Hepatocyte (in vitro differentiated cells): Measurements from ENCODE around the gene MTA1. TPM values are rescaled to one million over a fixed set of nuclear protein-coding genes. Genes with fewer than 3 reads are reported as not detected.

Experiments
- DNase-seq: peaks from one replicate; pipeline ENCODE4 v3.0.0-alpha.2; 2016; ENCODE audit warnings: low spot score
- H2AFZ ChIP-seq: fragments of 200-600 bp; sonication (generic); 2 replicates; pipeline ENCODE4 v1.6.0; 2016; ENCODE audit warnings: antibody characterized with exemption, mild to moderate bottlenecking
- H3K27ac ChIP-seq: fragments of 200-600 bp; sonication (generic); 2 replicates; pipeline ENCODE4 v1.5.1; 2016; ENCODE audit warnings: mild to moderate bottlenecking
- H3K27me3 ChIP-seq: fragments of 200-600 bp; sonication (generic); 2 replicates; pipeline ENCODE4 v1.6.1; 2016
- H3K36me3 ChIP-seq: fragments of 200-600 bp; sonication (generic); replicated peaks from 2 replicates; pipeline ENCODE4 v1.5.1; 2016; ENCODE audit warnings: low read depth; ENCODE audit not compliant: insufficient read depth
- H3K4me1 ChIP-seq: fragments of 200-600 bp; sonication (generic); 2 replicates; pipeline ENCODE4 v1.5.1; 2016; ENCODE audit warnings: mild to moderate bottlenecking, moderate library complexity; ENCODE audit not compliant: insufficient read depth
- H3K4me2 ChIP-seq: fragments of 200-600 bp; sonication (generic); 2 replicates; pipeline ENCODE4 v1.6.0; 2016
- H3K4me3 ChIP-seq: fragments of 200-600 bp; sonication (generic); 2 replicates; pipeline ENCODE4 v1.5.1; 2016; ENCODE audit warnings: mild to moderate bottlenecking
- H3K79me2 ChIP-seq: fragments of 200-600 bp; sonication (generic); 2 replicates; pipeline ENCODE4 v1.6.0; 2017; ENCODE audit warnings: mild to moderate bottlenecking
- H3K9me2 ChIP-seq: fragments of 200-600 bp; sonication (generic); replicated peaks from 2 replicates; pipeline ENCODE4 v1.6.0; 2017; ENCODE audit warnings: mild to moderate bottlenecking; ENCODE audit not compliant: insufficient read depth
- H3K9me3 ChIP-seq: fragments of 200-600 bp; sonication (generic); 2 replicates; pipeline ENCODE4 v1.5.1; 2016; ENCODE audit warnings: low read depth, mild to moderate bottlenecking
- H4K20me1 ChIP-seq: fragments of 200-600 bp; sonication (generic); 2 replicates; pipeline ENCODE4 v1.6.0; 2016; ENCODE audit warnings: mild to moderate bottlenecking; ENCODE audit not compliant: insufficient read depth, poor library complexity, severe bottlenecking
- CTCF ChIP-seq: fragments of 200-600 bp; sonication (generic); IDR thresholded peaks from 2 replicates; pipeline ENCODE4 v1.5.1; 2016; ENCODE audit warnings: antibody characterized with exemption, mild to moderate bottlenecking; ENCODE audit not compliant: poor library complexity
- EZH2 ChIP-seq: fragments of 200-600 bp; sonication (generic); IDR thresholded peaks from 2 replicates; pipeline ENCODE4 v1.6.1; 2016; ENCODE audit warnings: antibody characterized with exemption, mild to moderate bottlenecking, borderline replicate concordance
- EZH2phosphoT487 ChIP-seq: fragments of 200-600 bp; sonication (generic); IDR thresholded peaks from one replicate; pipeline ENCODE4 v1.6.1; 2018; ENCODE audit warnings: antibody characterized with exemption, mild to moderate bottlenecking, low read depth, moderate library complexity; ENCODE audit not compliant: unreplicated experiment, severe bottlenecking
- WGBS: methylation state at CpG from one replicate; pipeline ENCODE4 v1.1.6; 2016; ENCODE audit warnings: low lambda C conversion rate; ENCODE audit errors: missing lambda C conversion rate; 5-methylcytosine and 5-hydroxymethylcytosine counted together
- polyA plus RNA-seq: library from polyadenylated mRNA; unstranded; fragments of >200 nt; fragmentation: Nextera tagmentation; extraction: Ambion mirVana; gene quantifications from 2 replicates; pipeline ENCODE4 v1.2.1, GENCODE V29; 2016
- total RNA-seq: library from RNA; depleted of rRNA; stranded (reverse); fragments of >200 nt; gene quantifications from 2 replicates; pipeline ENCODE4 v1.2.3, GENCODE V29; 2014

MTA1 gene
- total and polyA plus RNA-seq, 2 experiments from 2014 or later, result 48.1 to 52.7 TPM

GRCh38 chr14:105480199-105480746 is 60.6 kb downstream of the MTA1 start:
- 79% methylated on average over 14 of the region's 15 CpGs for WGBS
- H3K27ac ChIP-seq, result peak overlapping the region; percentile 11

GRCh38 chr14:105480807-105481801 is 61.5 kb downstream of the MTA1 start:
- Histone ChIP-seq H3K9me2 (no peaks in the 10 kb centered on the region), H2AFZ (peak overlapping the region; percentile 50), H3K4me3 (no peak overlapping the region), H3K9me3 (no peaks in the 10 kb centered on the region), H3K36me3 (no peaks in the 10 kb centered on the region), H3K4me2 (peak overlapping the region; percentile 87), H3K27ac (peak overlapping the region; percentile 98), H3K27me3 (peaks cover 45% of the 10 kb centered on the region), H3K4me1 (peaks cover 31% of the 10 kb centered on the region), H4K20me1 (no peaks in the 10 kb centered on the region), H3K79me2 (no peaks in the 10 kb centered on the region)
- WGBS, result 20% methylated on average over 35 of the region's 35 CpGs
- TF ChIP-seq EZH2, result no peak
- peak; percentile 98 for TF ChIP-seq CTCF
- DNase-seq, result peak; percentile 91

More at GRCh38 chr14:105480199-105480746, 60.6 kb downstream of the MTA1 start:
- no peak overlapping the region for H2AFZ ChIP-seq
- peaks cover 44% of the 10 kb centered on the region for H3K27me3 ChIP-seq
- no peaks in the 10 kb centered on the region for H3K79me2 ChIP-seq
- peaks cover 39% of the 10 kb centered on the region for H3K4me1 ChIP-seq
- H3K36me3 ChIP-seq, result no peaks in the 10 kb centered on the region
- H3K9me2 ChIP-seq, result no peaks in the 10 kb centered on the region
- no peak overlapping the region for H3K4me3 ChIP-seq
- TF ChIP-seq EZH2 (no peak), CTCF (no peak), EZH2phosphoT487 (no peak)
- DNase-seq, result no peak
- no peaks in the 10 kb centered on the region for H3K9me3 ChIP-seq
- no peaks in the 10 kb centered on the region for H4K20me1 ChIP-seq
- H3K4me2 ChIP-seq, result no peak overlapping the region

GRCh38 chr14:105481886-105482457 is 62.3 kb downstream of the MTA1 start:
- H3K4me2 ChIP-seq, result peak overlapping the region; percentile 87
- H2AFZ ChIP-seq, result no peak overlapping the region
- H3K36me3 ChIP-seq, result no peaks in the 10 kb centered on the region
- WGBS, result 9% methylated on average over 17 of the region's 18 CpGs
- DNase-seq, result peak; percentile 96
- TF ChIP-seq EZH2, result no peak
- TF ChIP-seq CTCF, result no peak
- no peak for TF ChIP-seq EZH2phosphoT487
- H3K9me2 ChIP-seq, result no peaks in the 10 kb centered on the region
- H3K27me3 ChIP-seq, result peaks cover 46% of the 10 kb centered on the region
- no peak overlapping the region for H3K4me3 ChIP-seq
- H3K27ac ChIP-seq, result peak overlapping the region; percentile 98
- no peaks in the 10 kb centered on the region for H3K79me2 ChIP-seq
- H4K20me1 ChIP-seq, result no peaks in the 10 kb centered on the region
- H3K4me1 ChIP-seq, result peaks cover 26% of the 10 kb centered on the region
- H3K9me3 ChIP-seq, result no peaks in the 10 kb centered on the region
